HG02678 (cell line): ENCODE results near the gene FAAP20.

Experiments
- ATAC-seq: cut with Tn5 transposase; IDR thresholded peaks from one replicate; pipeline ENCODE4 v1.9.1; 2021; ENCODE audit warnings: mild to moderate bottlenecking, moderate library complexity; ENCODE audit not compliant: unreplicated experiment

The FAAP20 gene, protein sequence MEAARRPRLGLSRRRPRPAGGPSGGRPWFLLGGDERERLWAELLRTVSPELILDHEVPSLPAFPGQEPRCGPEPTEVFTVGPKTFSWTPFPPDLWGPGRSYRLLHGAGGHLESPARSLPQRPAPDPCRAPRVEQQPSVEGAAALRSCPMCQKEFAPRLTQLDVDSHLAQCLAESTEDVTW

GRCh38 chr1:2194319-2194897, at the start of gene FAAP20:
Gene FAAP20, minus strand, starts transcription at chr1:2194772. Its CDS starts 23 bp downstream, at chr1:2194749.
- ATAC-seq: peak; percentile 46

- no peak for ATAC-seq
These were observed 48.5 kb upstream of the FAAP20 start for GRCh38 chr1:2242814-2243725.

DNA sequence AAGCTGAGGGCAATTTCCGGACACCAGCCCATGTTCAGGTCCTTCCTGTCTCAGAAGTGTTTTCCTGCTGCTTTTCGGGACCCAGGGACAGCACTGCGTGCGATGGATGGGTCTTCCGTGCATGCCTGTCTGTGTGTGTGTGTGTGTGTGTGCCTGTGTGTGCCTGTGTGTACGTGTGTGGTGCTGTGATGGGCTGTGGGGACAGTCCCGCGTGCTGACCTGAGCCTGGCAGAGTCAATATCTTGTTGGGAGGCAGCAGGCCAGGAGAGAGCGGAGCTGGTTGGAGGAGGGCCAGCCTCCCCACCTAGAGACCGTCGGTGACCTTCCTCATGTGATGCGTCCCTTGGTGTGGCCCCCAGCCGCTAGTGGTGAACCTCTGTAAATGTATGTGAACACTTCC, 47.2 kb upstream of the FAAP20 start:
- ATAC-seq: no peak

GRCh38 chr1:2240270-2241156, 45.9 kb upstream of the FAAP20 start:
- no peak for ATAC-seq

GRCh38 chr1:2239384-2239985, 44.9 kb upstream of the FAAP20 start:
- no peak for ATAC-seq

GRCh38 chr1:2239013-2239370, 44.4 kb upstream of the FAAP20 start:
- ATAC-seq: no peak

GRCh38 chr1:2238361-2239012, 43.9 kb upstream of the FAAP20 start:
- ATAC-seq: no peak

DNA sequence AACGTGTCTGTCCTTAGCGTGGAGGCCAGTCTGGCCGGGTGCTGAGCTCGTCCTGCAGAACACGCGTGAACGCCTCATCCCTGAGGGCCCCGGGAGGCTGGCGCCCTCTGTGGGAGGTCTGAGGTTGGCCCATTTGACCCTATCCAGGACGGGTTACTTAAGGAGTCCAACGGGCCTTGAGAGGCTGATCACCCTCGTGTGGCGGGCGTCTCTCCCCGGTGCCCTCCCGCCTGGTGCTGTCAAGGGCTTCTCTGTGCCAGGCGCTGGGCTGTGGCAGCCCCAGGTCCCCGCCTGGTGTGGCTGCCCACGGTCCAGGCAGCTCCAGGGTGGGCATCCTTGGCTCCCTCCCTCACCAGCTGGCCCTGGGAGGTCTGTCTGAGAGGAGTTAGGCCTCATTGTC, 43.2 kb upstream of the FAAP20 start:
- no peak for ATAC-seq

- no peak for ATAC-seq
These were observed 42.4 kb upstream of the FAAP20 start for GRCh38 chr1:2236695-2237677.

DNA sequence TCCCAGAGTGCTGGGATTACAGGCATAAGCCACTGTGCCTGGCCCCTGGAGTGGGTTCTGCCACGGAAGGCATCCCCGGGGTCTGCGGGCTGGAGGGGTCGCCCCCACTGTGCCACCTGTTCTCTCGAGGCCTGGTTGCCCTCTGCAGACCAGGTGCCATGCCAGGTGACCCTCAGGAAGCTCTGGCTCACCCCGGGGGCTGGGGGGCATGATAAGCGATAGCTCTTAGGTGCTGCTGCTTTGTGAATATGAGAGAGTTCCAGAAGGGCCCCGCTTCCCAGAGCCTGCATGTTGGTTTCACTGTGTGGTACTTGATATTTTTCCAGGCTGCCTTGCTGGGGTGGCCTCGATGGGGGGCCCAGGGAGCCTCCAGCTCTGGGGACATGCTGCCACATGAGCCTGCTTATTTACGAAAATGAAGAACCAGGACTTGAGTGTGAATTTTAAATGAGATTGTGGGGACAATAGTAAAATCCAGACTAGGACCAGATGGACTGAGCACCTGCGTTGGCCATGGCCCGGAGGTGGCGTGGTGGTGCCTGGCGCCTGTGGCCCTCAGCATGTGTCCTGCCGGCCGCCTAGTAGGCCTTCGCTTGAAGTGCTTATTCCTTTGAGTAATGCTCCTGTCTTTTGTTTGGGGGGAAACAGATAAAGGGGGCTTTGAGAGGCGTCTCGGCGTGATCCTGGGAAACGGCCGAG, 40.9 kb upstream of the FAAP20 start:
- no peak for ATAC-seq

GRCh38 chr1:2234762-2235113, 40.2 kb upstream of the FAAP20 start:
- ATAC-seq: no peak

- no peak for ATAC-seq
These were observed 39.6 kb upstream of the FAAP20 start for GRCh38 chr1:2233997-2234761.

DNA sequence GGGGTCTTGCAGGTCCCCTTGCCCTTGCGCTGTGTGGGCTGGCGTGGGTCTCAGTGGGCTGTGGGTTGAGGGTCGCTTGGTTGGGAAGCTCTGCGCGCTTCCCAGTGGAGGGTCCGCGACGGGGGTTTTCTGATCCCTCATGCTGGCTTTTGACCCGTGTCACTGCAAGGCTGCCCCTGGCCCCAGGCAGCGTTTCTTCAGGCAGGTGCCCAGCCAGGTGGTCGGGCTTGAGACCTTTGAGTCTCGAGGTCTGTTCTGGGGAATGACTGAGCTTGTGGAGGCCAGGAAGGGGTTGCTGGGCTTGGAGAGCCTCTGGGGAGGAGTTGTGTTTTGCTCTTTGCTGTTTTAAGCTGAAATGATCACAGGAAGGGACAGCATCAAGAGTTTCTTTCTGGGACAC, 38.9 kb upstream of the FAAP20 start:
- ATAC-seq: no peak

DNA sequence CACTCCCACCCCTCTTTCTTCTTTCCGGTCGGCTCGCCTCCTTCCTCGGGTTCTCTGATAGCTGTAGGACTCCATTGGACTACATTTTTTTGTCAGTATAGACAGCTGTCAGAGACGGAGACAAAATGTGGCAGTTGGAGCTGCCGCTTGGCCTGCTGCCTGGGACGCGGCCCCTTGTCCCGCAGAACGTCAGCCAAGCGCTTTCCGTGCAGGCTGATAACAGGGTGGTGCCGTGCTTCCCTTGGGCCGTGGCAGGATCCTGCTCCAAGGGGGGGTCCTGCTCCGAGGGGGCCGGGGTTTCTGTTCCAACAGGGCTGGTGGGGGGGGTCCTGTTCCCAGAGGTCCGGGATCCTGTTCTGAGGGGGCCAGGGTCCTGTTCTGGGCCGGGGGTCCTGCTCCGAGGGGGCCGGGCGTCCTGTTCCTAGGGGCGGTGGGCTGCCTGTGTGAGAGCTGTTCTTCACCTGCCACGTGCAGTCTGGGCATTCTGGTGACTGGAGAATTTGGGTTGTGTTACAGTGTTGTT, 38.4 kb upstream of the FAAP20 start:
- ATAC-seq: no peak

- no peak for ATAC-seq
These were observed 37.8 kb upstream of the FAAP20 start for GRCh38 chr1:2232255-2232915.

- no peak for ATAC-seq
These were observed 37.1 kb upstream of the FAAP20 start for GRCh38 chr1:2231532-2232254.
